Measurements from ENCODE around the gene CAMKK1.

DNA sequence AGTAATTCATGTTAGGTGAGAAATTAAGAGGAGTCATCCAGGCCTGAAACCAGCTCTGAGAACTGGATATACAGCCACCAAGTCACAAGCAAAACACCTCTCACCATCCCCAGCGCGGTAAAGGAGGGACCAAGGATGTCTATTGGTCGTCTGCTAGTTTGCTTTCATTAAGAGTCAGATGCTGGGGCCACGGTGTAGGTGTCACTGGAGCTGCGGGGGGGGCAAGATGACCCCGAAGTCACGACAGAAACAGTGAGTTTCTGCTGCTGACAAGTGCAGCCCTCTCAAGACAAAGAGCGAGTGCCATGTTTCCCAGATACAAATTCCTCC lies 47.6 kb downstream of the CAMKK1 start:
- TF ChIP-seq, protein P1, sequence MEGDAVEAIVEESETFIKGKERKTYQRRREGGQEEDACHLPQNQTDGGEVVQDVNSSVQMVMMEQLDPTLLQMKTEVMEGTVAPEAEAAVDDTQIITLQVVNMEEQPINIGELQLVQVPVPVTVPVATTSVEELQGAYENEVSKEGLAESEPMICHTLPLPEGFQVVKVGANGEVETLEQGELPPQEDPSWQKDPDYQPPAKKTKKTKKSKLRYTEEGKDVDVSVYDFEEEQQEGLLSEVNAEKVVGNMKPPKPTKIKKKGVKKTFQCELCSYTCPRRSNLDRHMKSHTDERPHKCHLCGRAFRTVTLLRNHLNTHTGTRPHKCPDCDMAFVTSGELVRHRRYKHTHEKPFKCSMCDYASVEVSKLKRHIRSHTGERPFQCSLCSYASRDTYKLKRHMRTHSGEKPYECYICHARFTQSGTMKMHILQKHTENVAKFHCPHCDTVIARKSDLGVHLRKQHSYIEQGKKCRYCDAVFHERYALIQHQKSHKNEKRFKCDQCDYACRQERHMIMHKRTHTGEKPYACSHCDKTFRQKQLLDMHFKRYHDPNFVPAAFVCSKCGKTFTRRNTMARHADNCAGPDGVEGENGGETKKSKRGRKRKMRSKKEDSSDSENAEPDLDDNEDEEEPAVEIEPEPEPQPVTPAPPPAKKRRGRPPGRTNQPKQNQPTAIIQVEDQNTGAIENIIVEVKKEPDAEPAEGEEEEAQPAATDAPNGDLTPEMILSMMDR (IDR thresholded peaks at IDR 0.05): no peak
- no peak for TF ChIP-seq EZH2 (IDR thresholded peaks at IDR 0.05; ENCODE audit: borderline replicate concordance, insufficient read depth, low read depth, low read length, poor library complexity, severe bottlenecking)

All from B cell (primary cell).